ENCODE data around the gene PGRMC2. TPM values are rescaled to one million over a fixed set of nuclear protein-coding genes. Genes with fewer than 3 reads are reported as not detected.

PGRMC2 gene
- total RNA-seq, 1 experiment from 2014 or later = 11.4 TPM

DNA sequence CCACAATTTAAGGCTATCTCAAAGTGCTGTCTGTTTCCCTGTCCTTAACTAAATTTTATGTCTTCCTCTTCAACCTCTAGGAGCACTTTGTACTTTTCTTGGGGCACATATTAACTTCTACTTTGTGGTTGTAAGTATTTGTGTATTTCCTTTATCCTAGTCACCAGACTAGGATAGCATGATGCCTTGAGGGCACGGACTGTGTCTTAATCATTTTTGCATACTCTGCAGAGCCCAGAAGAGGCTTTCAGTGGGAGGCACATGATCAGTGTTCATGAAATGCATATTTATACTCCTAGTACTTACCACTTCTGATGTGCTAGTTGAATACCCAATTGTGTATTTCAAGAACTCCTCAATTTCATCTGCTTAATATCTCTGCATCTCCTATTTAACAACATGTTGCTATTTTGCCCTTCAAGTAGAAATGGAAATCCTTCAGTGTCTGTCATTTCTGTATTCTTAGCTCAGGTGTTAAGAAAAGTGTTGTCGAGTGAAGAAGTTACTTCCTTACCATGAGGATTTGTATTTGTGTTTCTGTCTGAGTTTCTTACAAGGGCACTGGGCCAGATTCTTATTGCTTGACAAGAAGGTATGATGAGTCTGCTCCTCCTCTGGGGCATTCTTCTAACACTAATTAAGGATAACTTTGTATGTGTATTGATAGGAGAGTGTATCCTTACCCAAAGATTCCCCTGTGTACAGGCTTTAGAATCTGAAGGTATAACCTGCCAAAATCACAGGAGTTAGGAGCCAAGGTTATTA is 28.3 kb upstream of the PGRMC2 start:
- intact Hi-C loops (cut with micrococcal nuclease) = no loop called here
- no peaks in the 10 kb centered on the region for H3K9me3 ChIP-seq (ENCODE audit: low read length)
- no peaks in the 10 kb centered on the region for H3K27me3 ChIP-seq (ENCODE audit: low read length)
- no peaks in the 10 kb centered on the region for H4K20me1 ChIP-seq (ENCODE audit: low read length)
- no peaks in the 10 kb centered on the region for H3K9me2 ChIP-seq (replicated peaks; ENCODE audit: low read length)
- H3K4me2 ChIP-seq (ENCODE audit: low read length) = no peak overlapping the region
- no peaks in the 10 kb centered on the region for H3F3A ChIP-seq (ENCODE audit: low read length, unreplicated experiment)
- BruUV-seq (replicated peaks) = no TSS peak
- H3K9ac ChIP-seq (ENCODE audit: low read length) = no peak overlapping the region
- ATAC-seq (no peak), DNase-seq (no peak)
- no peaks in the 10 kb centered on the region for H3K36me3 ChIP-seq (ENCODE audit: low read depth, low read length)
- no peaks in the 10 kb centered on the region for H3K79me2 ChIP-seq (ENCODE audit: low read length)
- no peak overlapping the region for H3K27ac ChIP-seq (ENCODE audit: low read length)
- no peak overlapping the region for H3K4me3 ChIP-seq (ENCODE audit: low read length)
- CTCF ChIA-PET = no interaction called here
- POLR2A ChIA-PET (ENCODE audit: unreplicated experiment) = no interaction called here
- TF ChIP-seq, protein P1, sequence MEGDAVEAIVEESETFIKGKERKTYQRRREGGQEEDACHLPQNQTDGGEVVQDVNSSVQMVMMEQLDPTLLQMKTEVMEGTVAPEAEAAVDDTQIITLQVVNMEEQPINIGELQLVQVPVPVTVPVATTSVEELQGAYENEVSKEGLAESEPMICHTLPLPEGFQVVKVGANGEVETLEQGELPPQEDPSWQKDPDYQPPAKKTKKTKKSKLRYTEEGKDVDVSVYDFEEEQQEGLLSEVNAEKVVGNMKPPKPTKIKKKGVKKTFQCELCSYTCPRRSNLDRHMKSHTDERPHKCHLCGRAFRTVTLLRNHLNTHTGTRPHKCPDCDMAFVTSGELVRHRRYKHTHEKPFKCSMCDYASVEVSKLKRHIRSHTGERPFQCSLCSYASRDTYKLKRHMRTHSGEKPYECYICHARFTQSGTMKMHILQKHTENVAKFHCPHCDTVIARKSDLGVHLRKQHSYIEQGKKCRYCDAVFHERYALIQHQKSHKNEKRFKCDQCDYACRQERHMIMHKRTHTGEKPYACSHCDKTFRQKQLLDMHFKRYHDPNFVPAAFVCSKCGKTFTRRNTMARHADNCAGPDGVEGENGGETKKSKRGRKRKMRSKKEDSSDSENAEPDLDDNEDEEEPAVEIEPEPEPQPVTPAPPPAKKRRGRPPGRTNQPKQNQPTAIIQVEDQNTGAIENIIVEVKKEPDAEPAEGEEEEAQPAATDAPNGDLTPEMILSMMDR (conservative IDR thresholded peaks at IDR 0.05; ENCODE audit: low read depth, low read length) = no peak
- no peak for TF ChIP-seq EZH2 (IDR thresholded peaks at IDR 0.05; ENCODE audit: low read length, unreplicated experiment)
- TF ChIP-seq EZH2phosphoT487 (IDR thresholded peaks at IDR 0.05; ENCODE audit: borderline replicate concordance, low read length) = no peak
- H3K4me1 ChIP-seq (ENCODE audit: insufficient read depth, low read length) = peaks cover 5% of the 10 kb centered on the region
- H2AFZ ChIP-seq (ENCODE audit: low read length) = no peak overlapping the region

DNA sequence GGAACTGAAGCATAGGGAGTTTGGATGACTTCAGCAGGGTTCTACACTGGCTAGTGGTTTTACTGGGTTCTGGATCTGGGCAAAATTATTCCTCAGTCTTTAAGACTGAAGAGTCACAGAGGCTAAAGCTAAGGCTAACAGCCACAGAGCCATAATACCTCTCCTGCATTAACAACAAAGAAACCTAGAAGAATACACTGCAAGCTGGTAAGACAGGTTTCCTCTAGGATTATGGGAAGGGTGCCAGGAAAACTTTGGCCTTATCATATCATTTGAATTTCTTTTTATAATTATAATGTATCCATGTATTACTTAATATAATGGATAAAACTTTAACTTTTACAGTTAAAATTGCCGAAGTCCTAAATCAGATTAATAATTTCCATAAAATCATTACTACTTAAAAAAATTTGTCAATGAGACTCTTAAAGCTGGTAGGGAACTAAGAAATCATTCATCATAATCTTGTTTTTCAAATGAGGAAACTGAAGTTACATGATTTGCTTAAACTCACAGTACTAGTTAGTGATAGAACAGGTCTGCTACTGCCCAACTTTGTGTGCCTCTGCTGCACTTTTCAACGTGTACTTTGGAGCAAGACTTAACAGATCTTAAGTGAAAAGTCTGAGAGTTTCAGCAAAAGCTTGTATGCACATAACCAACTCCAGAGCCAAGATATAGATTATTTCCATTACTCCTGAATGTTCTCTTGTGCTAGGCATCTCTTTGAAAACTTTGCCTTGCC is 24.2 kb upstream of the PGRMC2 start:
- Histone ChIP-seq H3K4me3 (ENCODE audit: low read length) (no peak overlapping the region), H3K27ac (ENCODE audit: low read length) (no peak overlapping the region), H3K9me2 (replicated peaks; ENCODE audit: low read length) (no peaks in the 10 kb centered on the region), H3F3A (ENCODE audit: low read length, unreplicated experiment) (no peaks in the 10 kb centered on the region), H3K27me3 (ENCODE audit: low read length) (no peaks in the 10 kb centered on the region), H3K36me3 (ENCODE audit: low read depth, low read length) (no peaks in the 10 kb centered on the region), H4K20me1 (ENCODE audit: low read length) (no peaks in the 10 kb centered on the region), H3K79me2 (ENCODE audit: low read length) (no peaks in the 10 kb centered on the region), H3K4me2 (ENCODE audit: low read length) (no peak overlapping the region), H3K9me3 (ENCODE audit: low read length) (no peaks in the 10 kb centered on the region), H2AFZ (ENCODE audit: low read length) (peak overlapping the region; percentile 53; the same call in 1 of the 2 replicates), H3K9ac (ENCODE audit: low read length) (no peak overlapping the region), H3K4me1 (ENCODE audit: insufficient read depth, low read length) (no peaks in the 10 kb centered on the region)
- CTCF ChIA-PET = no interaction called here
- ATAC-seq = no peak
- POLR2A ChIA-PET (ENCODE audit: unreplicated experiment) = no interaction called here
- intact Hi-C loops (cut with micrococcal nuclease) = no loop called here
- DNase-seq = peak; percentile 45
- no peak for TF ChIP-seq EZH2 (IDR thresholded peaks at IDR 0.05; ENCODE audit: low read length, unreplicated experiment)
- TF ChIP-seq, protein P1 (conservative IDR thresholded peaks at IDR 0.05; ENCODE audit: low read depth, low read length) = no peak
- no peak for TF ChIP-seq EZH2phosphoT487 (IDR thresholded peaks at IDR 0.05; ENCODE audit: borderline replicate concordance, low read length)
- BruUV-seq (replicated peaks) = no TSS peak

DNA sequence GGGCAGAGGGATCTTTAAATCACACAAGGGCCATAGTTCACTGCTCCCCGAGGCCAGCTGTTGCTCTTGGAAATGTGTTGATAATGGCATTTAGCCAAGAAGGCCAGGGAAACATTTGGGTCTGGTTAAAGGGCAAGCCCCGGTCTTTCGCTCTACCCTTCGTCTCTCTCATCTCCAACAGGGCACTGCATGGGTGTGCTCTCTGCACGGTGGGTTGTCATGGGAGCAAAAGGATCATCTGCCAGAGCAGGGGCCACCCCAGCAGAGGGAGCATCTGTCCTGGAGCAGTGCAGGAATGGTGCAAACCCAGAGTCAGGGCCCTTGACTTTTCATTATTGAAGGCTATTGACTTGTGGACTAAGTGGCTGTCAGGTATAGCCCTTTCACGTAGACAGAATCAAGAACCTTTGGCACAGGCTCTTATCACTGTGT is 22.7 kb upstream of the PGRMC2 start:
- no peaks in the 10 kb centered on the region for H3K36me3 ChIP-seq (ENCODE audit: low read depth, low read length)
- ChIA-PET CTCF (no interaction called here), POLR2A (ENCODE audit: unreplicated experiment) (no interaction called here)
- intact Hi-C loops (cut with micrococcal nuclease) = no loop called here
- H2AFZ ChIP-seq (ENCODE audit: low read length) = no peak overlapping the region
- no peaks in the 10 kb centered on the region for H3K27me3 ChIP-seq (ENCODE audit: low read length)
- H3K79me2 ChIP-seq (ENCODE audit: low read length) = no peaks in the 10 kb centered on the region
- no peak for ATAC-seq
- H3F3A ChIP-seq (ENCODE audit: low read length, unreplicated experiment) = no peaks in the 10 kb centered on the region
- no peak for DNase-seq
- no peaks in the 10 kb centered on the region for H3K9me2 ChIP-seq (replicated peaks; ENCODE audit: low read length)
- no peaks in the 10 kb centered on the region for H3K9me3 ChIP-seq (ENCODE audit: low read length)
- H3K27ac ChIP-seq (ENCODE audit: low read length) = no peak overlapping the region
- no peaks in the 10 kb centered on the region for H3K4me1 ChIP-seq (ENCODE audit: insufficient read depth, low read length)
- TF ChIP-seq, protein P1 (conservative IDR thresholded peaks at IDR 0.05; ENCODE audit: low read depth, low read length) = no peak
- no peak for TF ChIP-seq EZH2 (IDR thresholded peaks at IDR 0.05; ENCODE audit: low read length, unreplicated experiment)
- no peak for TF ChIP-seq EZH2phosphoT487 (IDR thresholded peaks at IDR 0.05; ENCODE audit: borderline replicate concordance, low read length)
- BruUV-seq (replicated peaks) = no TSS peak
- H3K4me2 ChIP-seq (ENCODE audit: low read length) = no peak overlapping the region
- no peak overlapping the region for H3K9ac ChIP-seq (ENCODE audit: low read length)
- H4K20me1 ChIP-seq (ENCODE audit: low read length) = no peaks in the 10 kb centered on the region
- no peak overlapping the region for H3K4me3 ChIP-seq (ENCODE audit: low read length)

All from PC-3 (cell line).